Adrenal gland (tissue), 12 donors: Measurements from ENCODE around the gene CEP85L. TPM values are rescaled to one million over a fixed set of nuclear protein-coding genes. Genes with fewer than 3 reads are reported as not detected.

Experiments
- DNase-seq, 7 donors: peaks; one replicate each; pipeline ENCODE4 v3.0.0-alpha.2; 2019 to 2020
- H3K27ac ChIP-seq, 5 donors: fragments of 200-600 bp; sonication (generic) in 4 of 5; 1 replicate in 3 of 5; 2 replicates in 2 of 5; pipeline versions ENCODE4 v1.5.1 to v1.8.0; 2016 to 2020; ENCODE audit warnings: mild to moderate bottlenecking in 1 of 5
- H3K27me3 ChIP-seq: fragments of 200-600 bp; 2 replicates; pipeline ENCODE4 v1.8.0; 2021
- H3K36me3 ChIP-seq, 2 donors: fragments of 200-600 bp; replicated peaks in 1 of 2; 1 replicate in 1 of 2; 2 replicates in 1 of 2; pipeline versions ENCODE4 v1.5.1 to v1.8.0; 2018 to 2022
- H3K4me1 ChIP-seq, 2 donors: fragments of 200-600 bp; replicated peaks in 1 of 2; 1 replicate in 1 of 2; 2 replicates in 1 of 2; pipeline versions ENCODE4 v1.5.1 to v1.8.0; 2018 to 2021
- H3K4me3 ChIP-seq, 4 donors: fragments of 200-600 bp; sonication (generic) in 3 of 4; one replicate each; pipeline ENCODE4 v1.5.1; 2016 to 2018
- H3K9me3 ChIP-seq, 3 donors: fragments of 200-600 bp; sonication (generic) in 1 of 3; replicated peaks in 1 of 3; 1 replicate in 2 of 3; 2 replicates in 1 of 3; pipeline versions ENCODE4 v1.5.1 to v1.8.0; 2016 to 2021
- POLR2A ChIP-seq, 2 donors: fragments of 450-650 bp; IDR thresholded peaks; one replicate each; pipeline ENCODE4 v1.6.1; 2017; ENCODE audit warnings: antibody characterized with exemption in 2 of 2, mild to moderate bottlenecking in 2 of 2, moderate library complexity in 1 of 2
- WGBS, 4 donors: extraction: QIAGEN DNeasy Blood & Tissue Kit in 2 of 4; methylation state at CpG; one replicate each; pipeline versions ENCODE4 v1.1.5 to v1.1.7; 2013 to 2017; 5-methylcytosine and 5-hydroxymethylcytosine counted together
- intact Hi-C, 2 donors: fragments of 100-400 bp; cut with DNase I; formaldehyde crosslinking; loops; one replicate each; pipeline versions ENCODE4 v1.14.1 to v1.15.0; 2022 to 2023
- polyA plus RNA-seq, 3 donors: library from polyadenylated mRNA; stranded (reverse); fragments of 200-250 nt in 2 of 3; fragments of 350-450 nt in 1 of 3; fragmentation: Illumina TruSeq in 1 of 3; extraction: RNeasy Lipid Tissue Mini Kit (QIAGEN cat#74804) in 1 of 3; gene quantifications; one replicate each; pipeline ENCODE4 v1.2.3, GENCODE V29; 2013 to 2014
- total RNA-seq, 9 donors: library from RNA; depleted of rRNA in 4 of 9; stranded (reverse); fragments of >200 nt in 4 of 9; fragments of 120-200 nt in 1 of 9; fragmentation: NEBNext Ultra II Directional in 1 of 9; extraction: Animal tissue kit (Norgen Biotek cat#: 25700) in 1 of 9; gene quantifications; one replicate each; pipeline versions ENCODE4 v1.1.0 to v1.2.4, GENCODE V29; 2013 to 2023
- TF ChIP-seq, protein P1 (sequence below), 6 experiments: fragments of 450-650 bp in 4 of 6; fragments of 200-600 bp in 2 of 6; sonication (generic) in 1 of 6; IDR thresholded peaks; 1 replicate in 5 of 6; 2 replicates in 1 of 6; pipeline versions ENCODE4 v1.5.1 to v1.8.0; 2016 to 2021; ENCODE audit warnings: antibody characterized with exemption in 6 of 6, mild to moderate bottlenecking in 2 of 6, moderate library complexity in 1 of 6
- donor health status: healthy with polysubstance abuse.
- donor health status: Bipolar disorder and iron deficiency.
- donor health status: DM: yes; HTN: yes; CAD: no.
- donor health status: DM: no; HTN: no; CAD: no.
- donor health status: DM: no; HTN: no; CAD: no.
- donor health status: DM: yes; HTN: yes; CAD: no.

CEP85L gene
- total and polyA plus RNA-seq, 12 donors = 2.3 to 74.3 (median 23.3) TPM

DNA sequence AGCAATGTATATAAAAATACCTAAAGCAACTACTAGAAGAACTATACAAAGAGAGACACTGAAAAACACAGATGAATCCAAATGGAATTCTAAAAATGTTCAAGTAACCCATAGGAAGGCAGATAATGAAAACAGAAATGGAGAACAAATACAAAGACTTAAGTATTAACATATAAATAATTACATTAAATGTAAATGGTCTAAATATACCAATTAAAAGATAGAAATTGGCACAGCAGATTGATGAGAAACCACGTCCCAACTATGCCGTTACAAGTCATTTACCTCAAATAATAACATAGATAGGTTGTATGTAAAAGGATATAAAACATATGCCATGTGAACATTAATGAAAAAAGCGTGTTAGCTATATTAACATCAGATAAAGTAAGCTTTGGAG lies 40.1 kb downstream of the CEP85L start:
- 95 to 97% (median 97%) methylated on average over 3 of the region's 3 CpGs for WGBS, 4 donors
- Histone ChIP-seq H3K27ac (no peak overlapping the region), H3K4me3 (no peak overlapping the region), H3K27me3 (no peaks in the 10 kb centered on the region), H3K4me1 (peaks cover 0 to 15% of the 10 kb centered on the region in 2 donors), H3K36me3 (no peaks in the 10 kb centered on the region), H3K9me3 (peaks cover 0 to 7% (median 0%) of the 10 kb centered on the region in 3 donors)
- TF ChIP-seq, protein P1, sequence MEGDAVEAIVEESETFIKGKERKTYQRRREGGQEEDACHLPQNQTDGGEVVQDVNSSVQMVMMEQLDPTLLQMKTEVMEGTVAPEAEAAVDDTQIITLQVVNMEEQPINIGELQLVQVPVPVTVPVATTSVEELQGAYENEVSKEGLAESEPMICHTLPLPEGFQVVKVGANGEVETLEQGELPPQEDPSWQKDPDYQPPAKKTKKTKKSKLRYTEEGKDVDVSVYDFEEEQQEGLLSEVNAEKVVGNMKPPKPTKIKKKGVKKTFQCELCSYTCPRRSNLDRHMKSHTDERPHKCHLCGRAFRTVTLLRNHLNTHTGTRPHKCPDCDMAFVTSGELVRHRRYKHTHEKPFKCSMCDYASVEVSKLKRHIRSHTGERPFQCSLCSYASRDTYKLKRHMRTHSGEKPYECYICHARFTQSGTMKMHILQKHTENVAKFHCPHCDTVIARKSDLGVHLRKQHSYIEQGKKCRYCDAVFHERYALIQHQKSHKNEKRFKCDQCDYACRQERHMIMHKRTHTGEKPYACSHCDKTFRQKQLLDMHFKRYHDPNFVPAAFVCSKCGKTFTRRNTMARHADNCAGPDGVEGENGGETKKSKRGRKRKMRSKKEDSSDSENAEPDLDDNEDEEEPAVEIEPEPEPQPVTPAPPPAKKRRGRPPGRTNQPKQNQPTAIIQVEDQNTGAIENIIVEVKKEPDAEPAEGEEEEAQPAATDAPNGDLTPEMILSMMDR (IDR thresholded peaks at IDR 0.05) = no peak
- TF ChIP-seq POLR2A (IDR thresholded peaks at IDR 0.05) = no peak
- intact Hi-C loops = no loop called here
- no peak for DNase-seq

DNA sequence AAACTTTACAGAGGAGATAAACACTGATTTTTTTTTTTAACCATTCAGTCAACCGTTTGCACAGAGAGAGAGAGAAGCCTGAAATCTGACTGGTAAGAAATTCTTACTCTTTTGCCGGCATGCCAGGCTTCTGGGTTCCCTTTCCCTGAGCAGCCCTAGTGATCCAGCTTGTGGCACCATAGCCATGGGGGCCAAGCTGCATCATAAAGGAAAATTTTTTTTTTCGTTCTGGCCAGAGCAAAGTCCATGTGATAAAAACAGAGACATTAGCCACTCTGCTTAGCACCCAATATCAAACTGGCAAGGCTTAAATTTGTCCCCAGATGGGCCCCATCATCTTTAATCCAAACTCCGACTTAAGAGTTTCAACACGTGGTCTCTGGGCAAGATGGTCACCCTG lies 44.5 kb downstream of the CEP85L start:
- Histone ChIP-seq H3K36me3 (no peaks in the 10 kb centered on the region), H3K27me3 (no peaks in the 10 kb centered on the region), H3K4me1 (peaks cover 0 to 20% of the 10 kb centered on the region in 2 donors), H3K9me3 (peaks cover 0 to 7% (median 0%) of the 10 kb centered on the region in 3 donors), H3K4me3 (no peak overlapping the region), H3K27ac (no peak overlapping the region)
- 64 to 78% (median 70%) methylated on average over 5 of the region's 5 CpGs for WGBS, 4 donors
- intact Hi-C loops = no loop called here
- no peak for TF ChIP-seq POLR2A (IDR thresholded peaks at IDR 0.05)
- TF ChIP-seq, protein P1 (IDR thresholded peaks at IDR 0.05) = no peak
- no peak for DNase-seq

DNA sequence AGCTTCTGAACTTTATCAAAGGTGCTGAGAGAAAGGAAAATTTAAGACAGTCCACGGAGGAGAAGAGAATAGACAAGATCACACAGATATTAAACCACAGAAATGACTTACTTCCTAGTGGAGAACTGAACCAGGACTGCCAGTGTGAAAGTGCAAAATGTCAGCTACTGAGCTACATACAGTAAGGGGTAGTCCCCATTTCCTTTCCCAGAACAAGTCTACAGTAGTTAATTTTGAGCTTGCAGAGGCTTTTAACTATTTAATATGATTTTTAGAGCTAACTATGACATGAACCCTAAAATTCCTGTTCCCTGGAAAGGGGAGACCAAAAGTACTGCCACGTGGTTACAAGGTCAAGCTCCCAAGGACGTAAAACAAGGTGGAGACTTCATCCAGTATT lies 45.1 kb downstream of the CEP85L start:
- Histone ChIP-seq H3K9me3 (peaks cover 0 to 6% (median 0%) of the 10 kb centered on the region in 3 donors), H3K27ac (no peak overlapping the region), H3K4me1 (peaks cover 0 to 20% of the 10 kb centered on the region in 2 donors), H3K36me3 (no peaks in the 10 kb centered on the region), H3K27me3 (no peaks in the 10 kb centered on the region), H3K4me3 (no peak overlapping the region)
- TF ChIP-seq, protein P1 (IDR thresholded peaks at IDR 0.05) = no peak
- no peak for TF ChIP-seq POLR2A (IDR thresholded peaks at IDR 0.05)
- WGBS, 4 donors = 27 to 42% (median 32%) methylated on average over 3 of the region's 3 CpGs
- DNase-seq = no peak
- intact Hi-C loops = no loop called here

DNA sequence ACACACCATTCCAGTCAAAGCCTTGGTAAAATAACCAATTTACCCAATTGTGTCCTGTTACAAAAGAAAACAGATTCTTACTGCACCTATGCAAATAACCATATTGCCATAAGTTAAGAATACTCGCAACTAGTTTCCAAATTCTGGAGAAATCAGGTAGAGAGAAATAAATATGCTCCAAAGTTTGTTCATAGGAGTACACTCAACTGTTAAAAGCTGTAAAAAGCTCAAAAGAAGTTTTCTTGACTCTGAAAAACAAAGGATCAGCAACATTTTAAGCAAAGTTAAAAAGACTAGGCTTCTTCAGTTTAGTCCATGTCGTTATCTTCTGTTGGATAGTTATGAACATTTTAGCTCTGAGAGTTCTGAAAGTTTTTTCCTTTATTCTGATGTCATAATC lies 48.0 kb downstream of the CEP85L start:
- no peak for DNase-seq
- H3K27ac ChIP-seq = no peak overlapping the region
- intact Hi-C loops = no loop called here
- H3K27me3 ChIP-seq = no peaks in the 10 kb centered on the region
- H3K36me3 ChIP-seq = no peaks in the 10 kb centered on the region
- TF ChIP-seq, protein P1 (IDR thresholded peaks at IDR 0.05) = no peak
- TF ChIP-seq POLR2A (IDR thresholded peaks at IDR 0.05) = no peak
- H3K9me3 ChIP-seq = no peaks in the 10 kb centered on the region
- no peak overlapping the region for H3K4me3 ChIP-seq
- 95 to 99% (median 97%) methylated on average over 2 of the region's 2 CpGs for WGBS, 4 donors
- peaks cover 0 to 14% of the 10 kb centered on the region in 2 donors for H3K4me1 ChIP-seq
